ENCODE measurements around the gene CCDC112.

GRCh38 chr5:115264786-115265185 is 31.7 kb downstream of the CCDC112 start:
- no peak for TF ChIP-seq CTCF (IDR thresholded peaks at IDR 0.05; ENCODE audit: borderline replicate concordance, extremely low read depth, low read length, poor library complexity, severe bottlenecking)
- TF ChIP-seq EZH2 (IDR thresholded peaks at IDR 0.05; ENCODE audit: borderline replicate concordance, low read depth, low read length, severe bottlenecking): no peak

Measured in DND-41 (cell line).